ENCODE results near the gene PBRM1. TPM values are rescaled to one million over a fixed set of nuclear protein-coding genes. Genes with fewer than 3 reads are reported as not detected.
A peak's percentile ranks its signal among the peaks of the same experiment; 100 is the strongest.
"Not testable (repeated sequence)": the region's sequence is repeated elsewhere in the genome, so short reads cannot be mapped to it uniquely, and the experiment has no call there.

PBRM1 gene
- total RNA-seq, 1 experiment from 2014 or later, result 4.4 TPM

GRCh38 chr3:52532838-52533622 is 152.7 kb downstream of the PBRM1 start:
- in situ Hi-C loops (cut with HindIII; ENCODE audit: low pct_unique_long_range_greater_than_20kb, low sequenced_read_pairs), result no loop called here
- peak; percentile 7 for DNase-seq (ENCODE audit: low read depth)

- in situ Hi-C loops (cut with HindIII; ENCODE audit: low pct_unique_long_range_greater_than_20kb, low sequenced_read_pairs), result no loop called here
- no peak for DNase-seq (ENCODE audit: low read depth)
Measured at GRCh38 chr3:52532517-52532837, 153.2 kb downstream of the PBRM1 start.

- in situ Hi-C loops (cut with HindIII; ENCODE audit: low pct_unique_long_range_greater_than_20kb, low sequenced_read_pairs), result no loop called here
- no peak for DNase-seq (ENCODE audit: low read depth)
Measured at GRCh38 chr3:52531860-52532516, 153.7 kb downstream of the PBRM1 start.

- in situ Hi-C loops (cut with HindIII; ENCODE audit: low pct_unique_long_range_greater_than_20kb, low sequenced_read_pairs), result no loop called here
- no peak for DNase-seq (ENCODE audit: low read depth)
Measured at GRCh38 chr3:52530918-52531826, 154.5 kb downstream of the PBRM1 start.

- in situ Hi-C loops (cut with HindIII; ENCODE audit: low pct_unique_long_range_greater_than_20kb, low sequenced_read_pairs), result no loop called here
- DNase-seq (ENCODE audit: low read depth), result no peak
Measured at GRCh38 chr3:52529376-52530333, 156.1 kb downstream of the PBRM1 start.

GRCh38 chr3:52528586-52529375 is 156.9 kb downstream of the PBRM1 start:
- DNase-seq (ENCODE audit: low read depth), result no peak
- in situ Hi-C loops (cut with HindIII; ENCODE audit: low pct_unique_long_range_greater_than_20kb, low sequenced_read_pairs), result no loop called here

GRCh38 chr3:52527732-52528585 is 157.8 kb downstream of the PBRM1 start:
- in situ Hi-C loops (cut with HindIII; ENCODE audit: low pct_unique_long_range_greater_than_20kb, low sequenced_read_pairs), result no loop called here
- DNase-seq (ENCODE audit: low read depth), result no peak

- no peak for DNase-seq (ENCODE audit: low read depth)
- in situ Hi-C loops (cut with HindIII; ENCODE audit: low pct_unique_long_range_greater_than_20kb, low sequenced_read_pairs), result no loop called here
Measured at GRCh38 chr3:52527039-52527731, 158.5 kb downstream of the PBRM1 start.

- DNase-seq (ENCODE audit: low read depth); in situ Hi-C loops (cut with HindIII; ENCODE audit: low pct_unique_long_range_greater_than_20kb, low sequenced_read_pairs): not testable (repeated sequence)
Measured at GRCh38 chr3:52526671-52527038, 159.1 kb downstream of the PBRM1 start.

- no peak for DNase-seq (ENCODE audit: low read depth)
- in situ Hi-C loops (cut with HindIII; ENCODE audit: low pct_unique_long_range_greater_than_20kb, low sequenced_read_pairs), result no loop called here
Measured at GRCh38 chr3:52525680-52526561, 159.8 kb downstream of the PBRM1 start.

GRCh38 chr3:52524752-52525679 is 160.7 kb downstream of the PBRM1 start:
- in situ Hi-C loops (cut with HindIII; ENCODE audit: low pct_unique_long_range_greater_than_20kb, low sequenced_read_pairs), result no loop called here
- DNase-seq (ENCODE audit: low read depth), result no peak

GRCh38 chr3:52524258-52524751 is 161.4 kb downstream of the PBRM1 start:
- no peak for DNase-seq (ENCODE audit: low read depth)

GRCh38 chr3:52523386-52524257 is 162.1 kb downstream of the PBRM1 start:
- in situ Hi-C loops (cut with HindIII; ENCODE audit: low pct_unique_long_range_greater_than_20kb, low sequenced_read_pairs), result no loop called here
- no peak for DNase-seq (ENCODE audit: low read depth)

More at GRCh38 chr3:52524258-52524751, 161.4 kb downstream of the PBRM1 start:
- in situ Hi-C loops (cut with HindIII; ENCODE audit: low pct_unique_long_range_greater_than_20kb, low sequenced_read_pairs), result no loop called here
